WERI-Rb-1 (cell line): Measurements from ENCODE around the gene GDI1.
"Not testable (repeated sequence)": the region's sequence is repeated elsewhere in the genome, so short reads cannot be mapped to it uniquely, and the experiment has no call there.

Experiments used
- DNase-seq: peaks from one replicate; pipeline ENCODE4 v3.0.0-alpha.2; 2020
- H3K27ac ChIP-seq: fragments of 250-450 bp; sonication (Bioruptor Pico); 2 replicates; pipeline ENCODE4 v1.5.1; 2020; ENCODE audit warnings: mild to moderate bottlenecking, moderate library complexity
- H3K27me3 ChIP-seq: fragments of 250-450 bp; sonication (Bioruptor Pico); 2 replicates; pipeline ENCODE4 v1.5.1; 2021; ENCODE audit warnings: mild to moderate bottlenecking, low read depth, moderate library complexity; ENCODE audit not compliant: insufficient read depth, severe bottlenecking
- H3K36me3 ChIP-seq: fragments of 250-450 bp; sonication (Bioruptor Pico); 2 replicates; pipeline ENCODE4 v1.5.1; 2020; ENCODE audit warnings: mild to moderate bottlenecking, moderate library complexity
- H3K4me3 ChIP-seq: 2 replicates; pipeline ENCODE4 v1.5.1; 2011; ENCODE audit warnings: low read depth, mild to moderate bottlenecking, control low read depth, low read length
- H3K9me3 ChIP-seq: fragments of 250-450 bp; sonication (Bioruptor Pico); 2 replicates; pipeline ENCODE4 v1.5.1; 2021; ENCODE audit warnings: mild to moderate bottlenecking, moderate library complexity; ENCODE audit not compliant: severe bottlenecking
- CTCF ChIP-seq: IDR thresholded peaks from 2 replicates; pipeline ENCODE4 v1.5.1; 2011; ENCODE audit warnings: low read depth, mild to moderate bottlenecking, control low read depth, inconsistent platforms, low read length

The GDI1 gene

GRCh38 chrX:154398668-154399526, 38.1 kb upstream of the GDI1 start:
- Histone ChIP-seq H3K4me3 (peak overlapping the region; percentile 66), H3K9me3 (no peaks in the 10 kb centered on the region), H3K36me3 (peaks cover 54% of the 10 kb centered on the region), H3K27me3 (peaks cover 3% of the 10 kb centered on the region), H3K27ac (peak overlapping the region; percentile 99)
- peak; percentile 93 for DNase-seq
- peak; percentile 89 for TF ChIP-seq CTCF

GRCh38 chrX:154399527-154400368, 37.2 kb upstream of the GDI1 start:
- DNase-seq: no peak
- peak overlapping the region; percentile 66 for H3K4me3 ChIP-seq

GRCh38 chrX:154400369-154400817, 36.6 kb upstream of the GDI1 start:
- H3K27ac ChIP-seq, DNase-seq, H3K9me3 ChIP-seq, H3K27me3 ChIP-seq, H3K4me3 ChIP-seq: not testable (repeated sequence)
- H3K36me3 ChIP-seq: peaks cover 59% of the 10 kb centered on the region

More at GRCh38 chrX:154399527-154400368, 37.2 kb upstream of the GDI1 start:
- peaks cover 3% of the 10 kb centered on the region for H3K27me3 ChIP-seq
- H3K27ac ChIP-seq: peak overlapping the region; percentile 99
- no peaks in the 10 kb centered on the region for H3K9me3 ChIP-seq
- no peak for TF ChIP-seq CTCF
- peaks cover 54% of the 10 kb centered on the region for H3K36me3 ChIP-seq

GRCh38 chrX:154401045-154401799, 35.7 kb upstream of the GDI1 start:
- Histone ChIP-seq H3K27me3 (peaks cover 3% of the 10 kb centered on the region), H3K9me3 (no peaks in the 10 kb centered on the region), H3K36me3 (peaks cover 59% of the 10 kb centered on the region), H3K27ac (no peak overlapping the region), H3K4me3 (no peak overlapping the region)
- no peak for TF ChIP-seq CTCF
- no peak for DNase-seq

- no peak for DNase-seq
- H3K9me3 ChIP-seq: no peaks in the 10 kb centered on the region
- H3K36me3 ChIP-seq: peaks cover 59% of the 10 kb centered on the region
- peaks cover 3% of the 10 kb centered on the region for H3K27me3 ChIP-seq
- peak overlapping the region; percentile 14; the same call in 1 of the 2 replicates for H3K27ac ChIP-seq
- TF ChIP-seq CTCF: no peak
- no peak overlapping the region for H3K4me3 ChIP-seq
These were observed 34.9 kb upstream of the GDI1 start for GRCh38 chrX:154401918-154402621.
